ENCODE measurements around the gene RFX2. TPM values are rescaled to one million over a fixed set of nuclear protein-coding genes. Genes with fewer than 3 reads are reported as not detected.

RFX2 gene
- total and polyA plus RNA-seq, 9 of the 15 experiments (the other 6 are each of a cell fraction or from before 2014, with no cell fraction given) = 3.6 to 18.7 (median 8.7) TPM

GRCh38 chr19:6048793-6049405 is 61.4 kb downstream of the RFX2 start (continued):
- TF ChIP-seq VEZF1 (CRISPR knock-in tag; IDR thresholded peaks at IDR 0.05) (peak; percentile 40; the same call in 1 of the 2 replicates), MTA3 (IDR thresholded peaks at IDR 0.05; ENCODE audit: borderline replicate concordance) (no peak), TBL1XR1 (IDR thresholded peaks at IDR 0.05; ENCODE audit: low read length in 2 of 2) (0 out of 4 replicates have a peak, but pooled peaks of 1 of the 2 experiments have one; percentile 16), ZBTB9 (CRISPR knock-in tag; IDR thresholded peaks at IDR 0.05) (no peak), TSHZ1 (CRISPR knock-in tag; IDR thresholded peaks at IDR 0.05) (no peak), MIER1 (IDR thresholded peaks at IDR 0.05; ENCODE audit: low read depth) (no peak), FOS (IDR thresholded peaks at IDR 0.05; ENCODE audit: extremely low read depth, insufficient read length) (no peak), POLR3A (IDR thresholded peaks at IDR 0.05; ENCODE audit: borderline replicate concordance, extremely low read depth, insufficient read depth, insufficient read length) (no peak), ZFP1 (CRISPR knock-in tag; IDR thresholded peaks at IDR 0.05) (no peak), JUNB (CRISPR knock-in tag; conservative IDR thresholded peaks at IDR 0.05) (no peak), TFAM (CRISPR knock-in tag; conservative IDR thresholded peaks at IDR 0.05) (no peak), COPS2 (conservative IDR thresholded peaks at IDR 0.05) (no peak), THRAP3 (IDR thresholded peaks at IDR 0.05; ENCODE audit: borderline replicate concordance) (no peak), ID3 (CRISPR knock-in tag; IDR thresholded peaks at IDR 0.05) (no peak), ID3 (tag; IDR thresholded peaks at IDR 0.05) (no peak), SUPT5H (IDR thresholded peaks at IDR 0.05) (no peak), UBTF (IDR thresholded peaks at IDR 0.05; ENCODE audit: borderline replicate concordance in 1 of 2, low read depth in 2 of 2, low read length in 2 of 2) (no peak)
